Measurements from ENCODE around the gene MARK3. TPM values are rescaled to one million over a fixed set of nuclear protein-coding genes. Genes with fewer than 3 reads are reported as not detected.

Gene MARK3
- total and polyA plus RNA-seq, 2 donors (not counting 1 experiment from before 2014, with no cell fraction given): 73.0 to 142 TPM

DNA sequence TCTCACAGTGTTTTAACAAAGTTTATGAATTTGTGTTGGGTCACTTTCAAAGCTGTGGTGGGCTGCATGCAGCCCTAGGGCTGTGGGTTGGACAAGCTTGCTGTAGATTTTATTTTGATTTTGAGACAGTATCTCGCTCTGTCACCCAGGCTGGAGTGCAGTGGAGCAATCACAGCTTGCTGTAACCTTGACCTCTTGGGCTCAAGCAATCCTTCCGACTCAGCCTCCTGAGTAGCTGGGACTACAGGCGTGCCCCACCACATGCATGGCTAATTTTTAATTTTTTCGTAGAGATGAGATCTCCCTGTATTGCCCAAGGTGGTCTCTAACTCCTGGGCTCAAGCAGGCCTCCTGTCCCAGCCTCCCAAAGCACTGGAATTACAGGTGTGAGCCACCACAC lies 5.4 kb downstream of the MARK3 start:
- Histone ChIP-seq H3K4me2 (replicated peaks; ENCODE audit: low read depth, low read length, poor library complexity, severe bottlenecking) (no peak overlapping the region), H3K9me3 (ENCODE audit: control extremely low read depth in 1 of 3, control insufficient read depth in 2 of 3, insufficient read depth in 1 of 3, low read length in 2 of 3) (no peaks in the 10 kb centered on the region), H3K9ac (ENCODE audit: low read length) (no peak overlapping the region), H3K27ac (ENCODE audit: low read length in 2 of 2) (no peak overlapping the region), H2AFZ (ENCODE audit: insufficient read depth, low read depth, low read length, poor library complexity, severe bottlenecking) (no peak overlapping the region), H3K4me1 (ENCODE audit: control insufficient read depth in 2 of 2, insufficient read depth in 2 of 2, low read length in 2 of 2) (peaks cover 39 to 52% of the 10 kb centered on the region in 2 donors), H3K79me2 (ENCODE audit: control insufficient read depth, insufficient read depth, low read length) (peaks cover 98% of the 10 kb centered on the region), H3K4me3 (ENCODE audit: control extremely low read depth in 1 of 5, extremely low read depth in 1 of 5, insufficient read depth in 1 of 5, low read depth in 2 of 5, low read length in 4 of 5) (no peak overlapping the region), H4K20me1 (ENCODE audit: control insufficient read depth, insufficient read depth, low read length, poor library complexity, severe bottlenecking) (peaks cover 83% of the 10 kb centered on the region), H3K36me3 (replicated peaks in 1 of 2; ENCODE audit: control extremely low read depth in 1 of 2, control insufficient read depth in 1 of 2, extremely low read depth in 1 of 2, insufficient read depth in 2 of 2, low read length in 1 of 2) (no peaks in the 10 kb centered on the region), H3K27me3 (replicated peaks in 1 of 4; ENCODE audit: control extremely low read depth in 1 of 4, control insufficient read depth in 3 of 4, insufficient read depth in 4 of 4, low read length in 3 of 4) (no peaks in the 10 kb centered on the region)
- TF ChIP-seq CTCF (IDR thresholded peaks at IDR 0.05) (no peak), EZH2 (IDR thresholded peaks at IDR 0.05; ENCODE audit: borderline replicate concordance, insufficient read depth, low read depth, low read length, poor library complexity, severe bottlenecking) (no peak)
- intact Hi-C loops (cut with micrococcal nuclease): loop anchor here (5.0 kb wide), 1 partner anchor 172 kb away; the partner anchor contains the start of genes BAG5 and COA8
- Mint-ChIP-seq H3K4me1 (peaks cover 67% of the 10 kb centered on the region), H3K4me3 (no peak overlapping the region), H3K27me3 (no peaks in the 10 kb centered on the region), H3K27ac (no peak overlapping the region), H3K9me3 (ENCODE audit: insufficient read depth) (no peaks in the 10 kb centered on the region)
- 100% methylated on average over 3 of the region's 4 CpGs for WGBS (ENCODE audit: insufficient coverage)
- POLR2A ChIA-PET: interaction anchor here (1.0 kb wide), 1 partner anchor 56 kb away, joined by 3 read pairs; the partner anchor contains the start of gene EIF5
- no peak for ATAC-seq (ENCODE audit: low read depth)
- CTCF ChIA-PET: interaction anchor here (0.6 to 5.3 kb wide), 20 partner anchors 9 to 285 kb away, joined by 3 to 44 read pairs (median 5); no protein-coding TSS in a partner anchor
- no peak for DNase-seq

GRCh38 chr14:103391048-103391447 lies 5.8 kb downstream of the MARK3 start:
- Histone ChIP-seq H3K4me3 (ENCODE audit: control extremely low read depth in 1 of 5, extremely low read depth in 1 of 5, insufficient read depth in 1 of 5, low read depth in 2 of 5, low read length in 4 of 5) (no peak overlapping the region), H3K4me1 (ENCODE audit: control insufficient read depth in 2 of 2, insufficient read depth in 2 of 2, low read length in 2 of 2) (peaks cover 42 to 52% of the 10 kb centered on the region in 2 donors), H3K79me2 (ENCODE audit: control insufficient read depth, insufficient read depth, low read length) (peaks cover 99% of the 10 kb centered on the region), H3K27me3 (replicated peaks in 1 of 4; ENCODE audit: control extremely low read depth in 1 of 4, control insufficient read depth in 3 of 4, insufficient read depth in 4 of 4, low read length in 3 of 4) (no peaks in the 10 kb centered on the region), H2AFZ (ENCODE audit: insufficient read depth, low read depth, low read length, poor library complexity, severe bottlenecking) (no peak overlapping the region), H3K9me3 (ENCODE audit: control extremely low read depth in 1 of 3, control insufficient read depth in 2 of 3, insufficient read depth in 1 of 3, low read length in 2 of 3) (no peaks in the 10 kb centered on the region), H4K20me1 (ENCODE audit: control insufficient read depth, insufficient read depth, low read length, poor library complexity, severe bottlenecking) (peaks cover 83% of the 10 kb centered on the region), H3K36me3 (replicated peaks in 1 of 2; ENCODE audit: control extremely low read depth in 1 of 2, control insufficient read depth in 1 of 2, extremely low read depth in 1 of 2, insufficient read depth in 2 of 2, low read length in 1 of 2) (no peaks in the 10 kb centered on the region), H3K4me2 (replicated peaks; ENCODE audit: low read depth, low read length, poor library complexity, severe bottlenecking) (no peak overlapping the region), H3K27ac (ENCODE audit: low read length in 2 of 2) (no peak overlapping the region), H3K9ac (ENCODE audit: low read length) (no peak overlapping the region)
- POLR2A ChIA-PET: interaction anchor here (0.5 kb wide), 1 partner anchor 9 kb away, joined by 6 read pairs; no protein-coding TSS in a partner anchor
- intact Hi-C loops (cut with micrococcal nuclease): loop anchor here (5.0 kb wide), 1 partner anchor 171 kb away; the partner anchor contains the start of genes BAG5 and COA8
- H3K9me3 Mint-ChIP-seq (ENCODE audit: insufficient read depth): no peaks in the 10 kb centered on the region
- no peaks in the 10 kb centered on the region for H3K27me3 Mint-ChIP-seq
- peak overlapping the region; percentile 68 for H3K27ac Mint-ChIP-seq
- peak overlapping the region; percentile 16 for H3K4me3 Mint-ChIP-seq
- peaks cover 69% of the 10 kb centered on the region for H3K4me1 Mint-ChIP-seq
- 0% methylated on average over 1 of the region's 4 CpGs for WGBS (ENCODE audit: insufficient coverage)
- ATAC-seq (ENCODE audit: low read depth) (peak; percentile 76), DNase-seq (peak; percentile 75)
- CTCF ChIA-PET: interaction anchor here (0.6 to 5.3 kb wide), 23 partner anchors 9 to 843 kb away, joined by 3 to 44 read pairs (median 5); no protein-coding TSS in a partner anchor
- TF ChIP-seq CTCF (IDR thresholded peaks at IDR 0.05) (peak; percentile 89), EZH2 (IDR thresholded peaks at IDR 0.05; ENCODE audit: borderline replicate concordance, insufficient read depth, low read depth, low read length, poor library complexity, severe bottlenecking) (no peak)

Measured in B cell (primary cell).